ENCODE measurements around the gene PRKD2. TPM values are rescaled to one million over a fixed set of nuclear protein-coding genes. Genes with fewer than 3 reads are reported as not detected.
A peak's percentile ranks its signal among the peaks of the same experiment; 100 is the strongest.
"Not testable (repeated sequence)": the region's sequence is repeated elsewhere in the genome, so short reads cannot be mapped to it uniquely, and the experiment has no call there.

Gene PRKD2
- total and polyA plus RNA-seq, 2 donors: 20.0 to 109 TPM

DNA sequence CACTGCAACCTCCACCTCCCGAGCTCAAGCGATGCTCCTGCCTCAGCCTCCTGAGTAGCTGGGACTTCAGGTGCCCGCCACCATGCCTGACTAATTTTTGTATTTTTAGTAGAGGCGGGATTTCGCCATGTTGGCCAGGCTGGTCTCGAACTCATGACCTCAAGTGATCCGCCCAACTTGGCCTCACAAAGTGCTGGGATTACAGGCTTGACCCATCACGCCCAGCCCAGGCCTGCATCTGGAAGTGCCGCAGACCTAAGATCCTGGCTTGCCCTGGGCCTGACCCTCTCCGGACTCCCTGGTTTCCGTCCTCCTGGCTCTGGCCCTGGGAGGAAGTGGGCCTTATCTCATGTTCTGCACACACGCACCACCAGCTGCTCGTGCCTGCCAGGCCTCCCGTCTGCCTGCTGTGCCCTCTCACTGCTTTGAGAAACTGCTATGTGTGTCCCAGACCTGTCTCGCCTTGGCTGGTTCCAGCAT is 87.3 kb downstream of the PRKD2 start:
- Histone ChIP-seq H3K27me3 (ENCODE audit: control insufficient read depth in 2 of 2, insufficient read depth in 1 of 2, low read length in 1 of 2) (peaks cover 3 to 36% of the 10 kb centered on the region in 2 donors), H3K4me1 (ENCODE audit: control insufficient read depth in 2 of 2, insufficient read depth in 2 of 2, low read length in 2 of 2) (peaks cover 8 to 43% of the 10 kb centered on the region in 2 donors), H3K36me3 (ENCODE audit: control insufficient read depth in 2 of 2, insufficient read depth in 2 of 2, low read length in 1 of 2) (no peaks in the 10 kb centered on the region), H3K4me3 (ENCODE audit: low read length in 2 of 2) (no peak overlapping the region), H3K9me3 (ENCODE audit: control insufficient read depth in 2 of 2, insufficient read depth in 1 of 2, low read length in 1 of 2) (no peaks in the 10 kb centered on the region), H3K27ac (ENCODE audit: low read depth in 1 of 2, low read length in 1 of 2) (no peak overlapping the region)
- DNase-seq (ENCODE audit: low read depth in 6 of 9, low spot score in 9 of 9): no peak
- 83% methylated on average over 15 of the region's 15 CpGs for WGBS

GRCh38 chr19:46628970-46629369 is 87.9 kb downstream of the PRKD2 start:
- not testable (repeated sequence) for DNase-seq (ENCODE audit: low read depth in 6 of 9, low spot score in 9 of 9); H3K9me3 ChIP-seq (ENCODE audit: control insufficient read depth in 2 of 2, insufficient read depth in 1 of 2, low read length in 1 of 2); H3K36me3 ChIP-seq (ENCODE audit: control insufficient read depth in 2 of 2, insufficient read depth in 2 of 2, low read length in 1 of 2); H3K27ac ChIP-seq (ENCODE audit: low read depth in 1 of 2, low read length in 1 of 2); H3K4me3 ChIP-seq (ENCODE audit: low read length in 2 of 2)
- WGBS: 87% methylated on average over 7 of the region's 7 CpGs
- H3K27me3 ChIP-seq (ENCODE audit: control insufficient read depth in 2 of 2, insufficient read depth in 1 of 2, low read length in 1 of 2): peaks cover 0 to 31% of the 10 kb centered on the region in 2 donors
- peaks cover 9 to 44% of the 10 kb centered on the region in 2 donors for H3K4me1 ChIP-seq (ENCODE audit: control insufficient read depth in 2 of 2, insufficient read depth in 2 of 2, low read length in 2 of 2)

- no peak overlapping the region for H3K4me3 ChIP-seq (ENCODE audit: low read length in 2 of 2)
- H3K4me1 ChIP-seq (ENCODE audit: control insufficient read depth in 2 of 2, insufficient read depth in 2 of 2, low read length in 2 of 2): peaks cover 7 to 42% of the 10 kb centered on the region in 2 donors
- H3K36me3 ChIP-seq (ENCODE audit: control insufficient read depth in 2 of 2, insufficient read depth in 2 of 2, low read length in 1 of 2): no peaks in the 10 kb centered on the region
- DNase-seq (ENCODE audit: low read depth in 6 of 9, low spot score in 9 of 9): no peak
- H3K27me3 ChIP-seq (ENCODE audit: control insufficient read depth in 2 of 2, insufficient read depth in 1 of 2, low read length in 1 of 2): peaks cover 0 to 9% of the 10 kb centered on the region in 2 donors
- 57% methylated on average over 14 of the region's 14 CpGs for WGBS
- no peaks in the 10 kb centered on the region for H3K9me3 ChIP-seq (ENCODE audit: control insufficient read depth in 2 of 2, insufficient read depth in 1 of 2, low read length in 1 of 2)
- no peak overlapping the region for H3K27ac ChIP-seq (ENCODE audit: low read depth in 1 of 2, low read length in 1 of 2)
Measured at GRCh38 chr19:46626446-46626845, 90.5 kb downstream of the PRKD2 start.

- Histone ChIP-seq H3K27ac (ENCODE audit: low read depth in 1 of 2, low read length in 1 of 2) (peak overlapping the region in 1 of 2 donors; percentile 57), H3K4me3 (ENCODE audit: low read length in 2 of 2) (no peak overlapping the region), H3K27me3 (ENCODE audit: control insufficient read depth in 2 of 2, insufficient read depth in 1 of 2, low read length in 1 of 2) (peaks cover 0 to 8% of the 10 kb centered on the region in 2 donors), H3K9me3 (ENCODE audit: control insufficient read depth in 2 of 2, insufficient read depth in 1 of 2, low read length in 1 of 2) (no peaks in the 10 kb centered on the region), H3K36me3 (ENCODE audit: control insufficient read depth in 2 of 2, insufficient read depth in 2 of 2, low read length in 1 of 2) (no peaks in the 10 kb centered on the region), H3K4me1 (ENCODE audit: control insufficient read depth in 2 of 2, insufficient read depth in 2 of 2, low read length in 2 of 2) (peaks cover 7 to 44% of the 10 kb centered on the region in 2 donors)
- WGBS: 95% methylated on average over 12 of the region's 12 CpGs
- DNase-seq (ENCODE audit: low read depth in 6 of 9, low spot score in 9 of 9): no peak
Measured at GRCh38 chr19:46625731-46626130, 91.2 kb downstream of the PRKD2 start.

DNA sequence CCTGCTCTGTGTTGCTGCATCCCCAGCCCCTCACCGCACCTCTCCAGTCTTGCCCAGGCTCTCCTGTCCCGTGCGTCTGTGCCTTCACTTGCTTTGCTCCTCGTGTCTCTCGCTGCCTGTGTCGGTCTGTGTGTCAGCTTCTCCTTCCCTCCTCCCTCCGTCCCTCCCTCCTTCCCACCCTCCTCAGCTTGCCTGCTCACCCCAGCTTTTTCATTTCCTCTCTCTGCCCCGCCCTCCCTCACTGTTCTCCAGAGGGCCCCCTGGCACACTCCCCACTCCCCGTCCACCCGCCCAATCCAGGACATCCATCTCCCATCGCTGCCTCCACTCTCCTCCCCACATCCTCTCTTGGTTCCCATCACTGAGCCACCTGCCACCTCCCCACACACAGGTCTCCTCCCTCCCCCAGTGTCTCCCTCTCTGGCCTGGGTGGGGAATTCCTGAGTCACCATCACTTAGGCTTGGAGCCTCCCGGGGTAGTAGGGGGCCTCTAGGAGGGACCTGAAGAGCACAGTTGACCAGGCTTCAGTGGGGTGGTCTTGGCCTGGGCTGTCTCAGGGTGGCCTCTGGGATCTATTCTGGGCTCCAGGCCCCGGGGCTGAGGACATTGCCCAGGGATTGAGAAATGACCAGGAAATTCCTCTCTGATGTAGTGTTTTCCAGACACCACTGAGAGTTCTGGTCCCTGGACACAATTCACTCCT is 91.8 kb downstream of the PRKD2 start, which contains the start of gene PTGIR:
Gene PTGIR (minus strand): TSS at position 132 of the 704 bp plus-strand sequence. CDS start 864 bp downstream, outside the sequence.
- no peaks in the 10 kb centered on the region for H3K9me3 ChIP-seq (ENCODE audit: control insufficient read depth in 2 of 2, insufficient read depth in 1 of 2, low read length in 1 of 2)
- DNase-seq (ENCODE audit: low read depth in 6 of 9, low spot score in 9 of 9): peak in 1 of 9 donors; percentile 37
- peak within 1 kb of the TSS; percentile 13 to 57 for H3K27ac ChIP-seq (ENCODE audit: low read depth in 1 of 2, low read length in 1 of 2)
- H3K4me1 ChIP-seq (ENCODE audit: control insufficient read depth in 2 of 2, insufficient read depth in 2 of 2, low read length in 2 of 2): peaks cover 11 to 50% of the 10 kb centered on the region in 2 donors
- peaks cover 0 to 5% of the 10 kb centered on the region in 2 donors for H3K27me3 ChIP-seq (ENCODE audit: control insufficient read depth in 2 of 2, insufficient read depth in 1 of 2, low read length in 1 of 2)
- H3K4me3 ChIP-seq (ENCODE audit: low read length in 2 of 2): peak within 1 kb of the TSS in 1 of 2 donors; percentile 16
- whole genome bisulfite sequencing: 19% methylated on average over 13 of the region's 13 CpGs
- no peaks in the 10 kb centered on the region for H3K36me3 ChIP-seq (ENCODE audit: control insufficient read depth in 2 of 2, insufficient read depth in 2 of 2, low read length in 1 of 2)

Other genes with a start within 250 kb of the PRKD2 start
- 45.4 TPM for gene PNMA8A, start 245.6 kb downstream of the PRKD2 start, total RNA-seq
- gene PNMA8A, start 245.6 kb downstream of the PRKD2 start, polyA plus RNA-seq: 9.7 TPM
- gene PNMA8B, start 221.2 kb downstream of the PRKD2 start, total RNA-seq: 4.7 TPM
- 4.4 TPM for gene PNMA8B, start 221.2 kb downstream of the PRKD2 start, polyA plus RNA-seq
- 116 TPM for gene CALM3, start 115.8 kb downstream of the PRKD2 start, total RNA-seq
- 167 TPM for gene CALM3, start 115.8 kb downstream of the PRKD2 start, polyA plus RNA-seq
- gene PTGIR, start 92.0 kb downstream of the PRKD2 start, total RNA-seq: 3.4 TPM
- 7.8 TPM for gene PTGIR, start 92.0 kb downstream of the PRKD2 start, polyA plus RNA-seq
- 3.8 TPM for gene GNG8, start 80.9 kb downstream of the PRKD2 start, total RNA-seq
- gene GNG8, start 80.9 kb downstream of the PRKD2 start, polyA plus RNA-seq: not detected
- 1.2 TPM for gene DACT3, start 55.9 kb downstream of the PRKD2 start, total RNA-seq
- 3.4 TPM for gene DACT3, start 55.9 kb downstream of the PRKD2 start, polyA plus RNA-seq
- gene FKRP, start 28.9 kb upstream of the PRKD2 start, total RNA-seq: 6.2 TPM
- gene FKRP, start 28.9 kb upstream of the PRKD2 start, polyA plus RNA-seq: 13.5 TPM
- 31.9 TPM for gene STRN4, start 29.3 kb upstream of the PRKD2 start, total RNA-seq
- 38.7 TPM for gene STRN4, start 29.3 kb upstream of the PRKD2 start, polyA plus RNA-seq
- 22.5 TPM for gene SLC1A5, start 71.5 kb upstream of the PRKD2 start, total RNA-seq
- 32.2 TPM for gene SLC1A5, start 71.5 kb upstream of the PRKD2 start, polyA plus RNA-seq
- gene AP2S1, start 133.7 kb upstream of the PRKD2 start, total RNA-seq: 106 TPM
- 88.0 TPM for gene AP2S1, start 133.7 kb upstream of the PRKD2 start, polyA plus RNA-seq
- 9.0 TPM for gene ARHGAP35, start 143.9 kb upstream of the PRKD2 start, total RNA-seq
- 8.8 TPM for gene ARHGAP35, start 143.9 kb upstream of the PRKD2 start, polyA plus RNA-seq